Measurements from ENCODE around the gene RHBDL2. TPM values are rescaled to one million over a fixed set of nuclear protein-coding genes. Genes with fewer than 3 reads are reported as not detected.

Gene RHBDL2
- total and polyA plus RNA-seq, 9 of the 15 experiments (the other 6 are each of a cell fraction or from before 2014, with no cell fraction given), result not detected

DNA sequence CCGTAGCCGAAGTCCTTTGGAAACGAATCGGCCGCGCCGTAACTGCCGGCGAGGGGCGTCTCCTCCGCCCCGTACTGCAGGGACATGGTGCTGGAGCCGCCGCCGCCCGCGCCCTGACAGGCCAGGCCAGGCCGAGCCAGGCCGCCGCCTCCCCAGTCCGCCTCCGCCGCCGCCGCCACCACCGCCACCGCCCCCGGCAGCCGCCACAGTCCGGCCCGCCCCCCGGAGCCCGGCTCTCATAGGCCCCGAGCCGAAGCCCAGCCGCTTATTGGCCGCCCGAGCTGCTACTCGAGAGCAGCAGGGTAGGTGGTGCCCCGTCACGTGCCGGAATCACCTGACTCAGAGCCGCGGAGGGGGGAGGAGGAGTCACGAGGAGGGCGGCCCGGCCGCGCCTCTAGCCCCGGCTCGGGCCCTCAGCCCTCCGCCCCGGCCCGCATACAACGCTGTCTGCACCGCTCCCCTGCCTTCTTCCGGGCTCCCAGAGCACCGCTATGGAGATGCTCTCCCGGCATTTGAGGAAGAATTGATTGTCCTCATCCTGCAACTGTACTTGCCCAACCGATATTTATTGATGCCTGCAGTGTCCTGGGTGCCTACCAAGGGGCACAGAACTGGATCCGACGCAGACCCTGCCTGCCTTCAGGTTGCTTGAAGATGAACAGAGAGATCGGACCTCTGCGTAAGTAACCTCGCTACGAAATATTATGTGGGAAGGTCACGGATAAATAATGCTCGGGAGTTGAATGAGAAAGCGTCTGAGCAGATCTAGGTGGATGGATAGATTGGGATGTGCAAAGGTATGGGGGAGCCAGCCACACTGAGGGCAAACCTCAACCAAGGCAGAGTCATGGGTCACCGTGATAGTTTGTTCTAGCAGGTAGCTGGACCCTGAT, 81.8 kb downstream of the RHBDL2 start, which contains the start of gene RRAGC (continued):
- TF ChIP-seq, protein P1, sequence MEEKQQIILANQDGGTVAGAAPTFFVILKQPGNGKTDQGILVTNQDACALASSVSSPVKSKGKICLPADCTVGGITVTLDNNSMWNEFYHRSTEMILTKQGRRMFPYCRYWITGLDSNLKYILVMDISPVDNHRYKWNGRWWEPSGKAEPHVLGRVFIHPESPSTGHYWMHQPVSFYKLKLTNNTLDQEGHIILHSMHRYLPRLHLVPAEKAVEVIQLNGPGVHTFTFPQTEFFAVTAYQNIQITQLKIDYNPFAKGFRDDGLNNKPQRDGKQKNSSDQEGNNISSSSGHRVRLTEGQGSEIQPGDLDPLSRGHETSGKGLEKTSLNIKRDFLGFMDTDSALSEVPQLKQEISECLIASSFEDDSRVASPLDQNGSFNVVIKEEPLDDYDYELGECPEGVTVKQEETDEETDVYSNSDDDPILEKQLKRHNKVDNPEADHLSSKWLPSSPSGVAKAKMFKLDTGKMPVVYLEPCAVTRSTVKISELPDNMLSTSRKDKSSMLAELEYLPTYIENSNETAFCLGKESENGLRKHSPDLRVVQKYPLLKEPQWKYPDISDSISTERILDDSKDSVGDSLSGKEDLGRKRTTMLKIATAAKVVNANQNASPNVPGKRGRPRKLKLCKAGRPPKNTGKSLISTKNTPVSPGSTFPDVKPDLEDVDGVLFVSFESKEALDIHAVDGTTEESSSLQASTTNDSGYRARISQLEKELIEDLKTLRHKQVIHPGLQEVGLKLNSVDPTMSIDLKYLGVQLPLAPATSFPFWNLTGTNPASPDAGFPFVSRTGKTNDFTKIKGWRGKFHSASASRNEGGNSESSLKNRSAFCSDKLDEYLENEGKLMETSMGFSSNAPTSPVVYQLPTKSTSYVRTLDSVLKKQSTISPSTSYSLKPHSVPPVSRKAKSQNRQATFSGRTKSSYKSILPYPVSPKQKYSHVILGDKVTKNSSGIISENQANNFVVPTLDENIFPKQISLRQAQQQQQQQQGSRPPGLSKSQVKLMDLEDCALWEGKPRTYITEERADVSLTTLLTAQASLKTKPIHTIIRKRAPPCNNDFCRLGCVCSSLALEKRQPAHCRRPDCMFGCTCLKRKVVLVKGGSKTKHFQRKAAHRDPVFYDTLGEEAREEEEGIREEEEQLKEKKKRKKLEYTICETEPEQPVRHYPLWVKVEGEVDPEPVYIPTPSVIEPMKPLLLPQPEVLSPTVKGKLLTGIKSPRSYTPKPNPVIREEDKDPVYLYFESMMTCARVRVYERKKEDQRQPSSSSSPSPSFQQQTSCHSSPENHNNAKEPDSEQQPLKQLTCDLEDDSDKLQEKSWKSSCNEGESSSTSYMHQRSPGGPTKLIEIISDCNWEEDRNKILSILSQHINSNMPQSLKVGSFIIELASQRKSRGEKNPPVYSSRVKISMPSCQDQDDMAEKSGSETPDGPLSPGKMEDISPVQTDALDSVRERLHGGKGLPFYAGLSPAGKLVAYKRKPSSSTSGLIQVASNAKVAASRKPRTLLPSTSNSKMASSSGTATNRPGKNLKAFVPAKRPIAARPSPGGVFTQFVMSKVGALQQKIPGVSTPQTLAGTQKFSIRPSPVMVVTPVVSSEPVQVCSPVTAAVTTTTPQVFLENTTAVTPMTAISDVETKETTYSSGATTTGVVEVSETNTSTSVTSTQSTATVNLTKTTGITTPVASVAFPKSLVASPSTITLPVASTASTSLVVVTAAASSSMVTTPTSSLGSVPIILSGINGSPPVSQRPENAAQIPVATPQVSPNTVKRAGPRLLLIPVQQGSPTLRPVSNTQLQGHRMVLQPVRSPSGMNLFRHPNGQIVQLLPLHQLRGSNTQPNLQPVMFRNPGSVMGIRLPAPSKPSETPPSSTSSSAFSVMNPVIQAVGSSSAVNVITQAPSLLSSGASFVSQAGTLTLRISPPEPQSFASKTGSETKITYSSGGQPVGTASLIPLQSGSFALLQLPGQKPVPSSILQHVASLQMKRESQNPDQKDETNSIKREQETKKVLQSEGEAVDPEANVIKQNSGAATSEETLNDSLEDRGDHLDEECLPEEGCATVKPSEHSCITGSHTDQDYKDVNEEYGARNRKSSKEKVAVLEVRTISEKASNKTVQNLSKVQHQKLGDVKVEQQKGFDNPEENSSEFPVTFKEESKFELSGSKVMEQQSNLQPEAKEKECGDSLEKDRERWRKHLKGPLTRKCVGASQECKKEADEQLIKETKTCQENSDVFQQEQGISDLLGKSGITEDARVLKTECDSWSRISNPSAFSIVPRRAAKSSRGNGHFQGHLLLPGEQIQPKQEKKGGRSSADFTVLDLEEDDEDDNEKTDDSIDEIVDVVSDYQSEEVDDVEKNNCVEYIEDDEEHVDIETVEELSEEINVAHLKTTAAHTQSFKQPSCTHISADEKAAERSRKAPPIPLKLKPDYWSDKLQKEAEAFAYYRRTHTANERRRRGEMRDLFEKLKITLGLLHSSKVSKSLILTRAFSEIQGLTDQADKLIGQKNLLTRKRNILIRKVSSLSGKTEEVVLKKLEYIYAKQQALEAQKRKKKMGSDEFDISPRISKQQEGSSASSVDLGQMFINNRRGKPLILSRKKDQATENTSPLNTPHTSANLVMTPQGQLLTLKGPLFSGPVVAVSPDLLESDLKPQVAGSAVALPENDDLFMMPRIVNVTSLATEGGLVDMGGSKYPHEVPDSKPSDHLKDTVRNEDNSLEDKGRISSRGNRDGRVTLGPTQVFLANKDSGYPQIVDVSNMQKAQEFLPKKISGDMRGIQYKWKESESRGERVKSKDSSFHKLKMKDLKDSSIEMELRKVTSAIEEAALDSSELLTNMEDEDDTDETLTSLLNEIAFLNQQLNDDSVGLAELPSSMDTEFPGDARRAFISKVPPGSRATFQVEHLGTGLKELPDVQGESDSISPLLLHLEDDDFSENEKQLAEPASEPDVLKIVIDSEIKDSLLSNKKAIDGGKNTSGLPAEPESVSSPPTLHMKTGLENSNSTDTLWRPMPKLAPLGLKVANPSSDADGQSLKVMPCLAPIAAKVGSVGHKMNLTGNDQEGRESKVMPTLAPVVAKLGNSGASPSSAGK (IDR thresholded peaks at IDR 0.05), result no peak; the same call in 1 of the 2 replicates
- TF ChIP-seq LARP7 (IDR thresholded peaks at IDR 0.05), result no peak
- TF ChIP-seq ZNF12 (CRISPR knock-in tag; IDR thresholded peaks at IDR 0.05), result no peak
- peak; percentile 39; the same call in 1 of the 2 replicates for TF ChIP-seq HIVEP1 (CRISPR knock-in tag; IDR thresholded peaks at IDR 0.05)
- TF ChIP-seq EP400 (IDR thresholded peaks at IDR 0.05), result peak; percentile 90
- TF ChIP-seq CBFA2T3 (IDR thresholded peaks at IDR 0.05), result no peak
- TF ChIP-seq SREBF2 (CRISPR knock-in tag; IDR thresholded peaks at IDR 0.05), result no peak
- no peak for TF ChIP-seq HOXB6 (CRISPR knock-in tag; IDR thresholded peaks at IDR 0.05; ENCODE audit: borderline replicate concordance)
- TF ChIP-seq ZNF76 (CRISPR knock-in tag; IDR thresholded peaks at IDR 0.05; ENCODE audit: borderline replicate concordance), result no peak
- no peak for TF ChIP-seq CHCHD3 (CRISPR knock-in tag; IDR thresholded peaks at IDR 0.05)
- TF ChIP-seq, protein P2, sequence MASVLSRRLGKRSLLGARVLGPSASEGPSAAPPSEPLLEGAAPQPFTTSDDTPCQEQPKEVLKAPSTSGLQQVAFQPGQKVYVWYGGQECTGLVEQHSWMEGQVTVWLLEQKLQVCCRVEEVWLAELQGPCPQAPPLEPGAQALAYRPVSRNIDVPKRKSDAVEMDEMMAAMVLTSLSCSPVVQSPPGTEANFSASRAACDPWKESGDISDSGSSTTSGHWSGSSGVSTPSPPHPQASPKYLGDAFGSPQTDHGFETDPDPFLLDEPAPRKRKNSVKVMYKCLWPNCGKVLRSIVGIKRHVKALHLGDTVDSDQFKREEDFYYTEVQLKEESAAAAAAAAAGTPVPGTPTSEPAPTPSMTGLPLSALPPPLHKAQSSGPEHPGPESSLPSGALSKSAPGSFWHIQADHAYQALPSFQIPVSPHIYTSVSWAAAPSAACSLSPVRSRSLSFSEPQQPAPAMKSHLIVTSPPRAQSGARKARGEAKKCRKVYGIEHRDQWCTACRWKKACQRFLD (CRISPR knock-in tag; IDR thresholded peaks at IDR 0.05), result peak; percentile 78; the same call in 1 of the 2 replicates
- TF ChIP-seq HLTF (IDR thresholded peaks at IDR 0.05), result no peak
- TF ChIP-seq DACH1 (IDR thresholded peaks at IDR 0.05; ENCODE audit: partially characterized antibody), result peak; percentile 53
- TF ChIP-seq SREBF1 (IDR thresholded peaks at IDR 0.05; ENCODE audit: borderline replicate concordance, low read depth, low read length), result peak; percentile 98
- TF ChIP-seq CHD2 (IDR thresholded peaks at IDR 0.05; ENCODE audit: low read depth, low read length), result peak; percentile 80

Measured in K562 (cell line).